Esophagus squamous epithelium (tissue), 4 donors: ENCODE measurements around the gene ZHX3.

Source experiments
- CTCF ChIP-seq, 6 experiments: fragments of 450-650 bp in 4 of 6; fragments of 200-600 bp in 2 of 6; sonication (generic) in 2 of 6; IDR thresholded peaks; one replicate each; pipeline ENCODE4 v1.5.1; 2016 to 2019; ENCODE audit warnings: antibody characterized with exemption in 6 of 6, mild to moderate bottlenecking in 4 of 6, moderate library complexity in 4 of 6
- POLR2A ChIP-seq, 4 donors: fragments of 450-650 bp; IDR thresholded peaks; one replicate each; pipeline ENCODE4 v1.6.1; 2017; ENCODE audit warnings: antibody characterized with exemption in 4 of 4, mild to moderate bottlenecking in 4 of 4, moderate library complexity in 3 of 4

DNA sequence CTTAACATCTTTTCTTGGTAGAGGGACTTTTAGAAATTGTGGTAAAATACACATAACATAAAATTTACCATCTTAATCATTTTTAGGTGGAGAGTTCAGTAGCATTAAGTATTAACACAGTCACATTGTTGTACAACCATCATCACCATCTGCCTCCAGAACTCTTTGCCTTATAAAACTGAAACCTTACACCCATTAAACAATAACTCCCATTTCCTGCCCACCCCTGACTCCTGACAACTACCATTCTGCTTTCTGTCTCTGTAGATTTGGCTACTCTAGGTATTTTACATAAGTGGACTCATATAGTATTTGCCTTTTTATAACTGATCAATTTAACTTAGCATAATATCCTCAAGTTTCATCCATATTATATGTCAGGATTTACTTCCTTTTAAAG, 88.7 kb downstream of the ZHX3 start:
- TF ChIP-seq CTCF (IDR thresholded peaks at IDR 0.05) (no peak), POLR2A (IDR thresholded peaks at IDR 0.05) (no peak)
